ENCODE results near the gene TAGLN. TPM values are rescaled to one million over a fixed set of nuclear protein-coding genes. Genes with fewer than 3 reads are reported as not detected.

The TAGLN gene
- total RNA-seq, 4 donors from 2014 or later: 1,588 to 9,854 (median 3,936) TPM

DNA sequence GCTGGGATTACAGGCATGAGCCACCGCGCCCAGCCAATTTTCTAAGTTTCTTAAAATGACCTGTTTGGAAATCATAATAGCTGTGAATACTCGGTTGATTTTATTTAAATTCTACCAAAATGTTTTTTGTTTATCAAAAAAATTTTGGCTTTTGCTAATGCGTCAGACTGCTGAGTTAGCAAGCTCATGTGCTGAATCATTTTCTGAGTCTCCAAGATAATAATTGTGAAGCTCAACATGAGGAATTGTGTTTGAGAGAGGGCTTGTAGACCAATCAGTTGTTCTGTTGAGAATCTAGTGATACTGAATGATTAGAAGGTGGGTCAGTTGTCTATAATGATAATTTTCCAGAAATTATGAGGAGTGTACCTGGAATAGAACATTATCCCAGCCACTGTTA, 49.2 kb downstream of the TAGLN start:
- no peak overlapping the region for H3K4me3 ChIP-seq
- TF ChIP-seq, protein P1, sequence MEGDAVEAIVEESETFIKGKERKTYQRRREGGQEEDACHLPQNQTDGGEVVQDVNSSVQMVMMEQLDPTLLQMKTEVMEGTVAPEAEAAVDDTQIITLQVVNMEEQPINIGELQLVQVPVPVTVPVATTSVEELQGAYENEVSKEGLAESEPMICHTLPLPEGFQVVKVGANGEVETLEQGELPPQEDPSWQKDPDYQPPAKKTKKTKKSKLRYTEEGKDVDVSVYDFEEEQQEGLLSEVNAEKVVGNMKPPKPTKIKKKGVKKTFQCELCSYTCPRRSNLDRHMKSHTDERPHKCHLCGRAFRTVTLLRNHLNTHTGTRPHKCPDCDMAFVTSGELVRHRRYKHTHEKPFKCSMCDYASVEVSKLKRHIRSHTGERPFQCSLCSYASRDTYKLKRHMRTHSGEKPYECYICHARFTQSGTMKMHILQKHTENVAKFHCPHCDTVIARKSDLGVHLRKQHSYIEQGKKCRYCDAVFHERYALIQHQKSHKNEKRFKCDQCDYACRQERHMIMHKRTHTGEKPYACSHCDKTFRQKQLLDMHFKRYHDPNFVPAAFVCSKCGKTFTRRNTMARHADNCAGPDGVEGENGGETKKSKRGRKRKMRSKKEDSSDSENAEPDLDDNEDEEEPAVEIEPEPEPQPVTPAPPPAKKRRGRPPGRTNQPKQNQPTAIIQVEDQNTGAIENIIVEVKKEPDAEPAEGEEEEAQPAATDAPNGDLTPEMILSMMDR (IDR thresholded peaks at IDR 0.05): no peak
- TF ChIP-seq POLR2A (IDR thresholded peaks at IDR 0.05): no peak
- intact Hi-C loops (cut with DNase I; ENCODE audit: low total_unique reads): no loop called here
- H3K27me3 ChIP-seq: no peaks in the 10 kb centered on the region
- H3K27ac ChIP-seq: no peak overlapping the region
- DNase-seq: no peak
- H3K4me1 ChIP-seq: no peaks in the 10 kb centered on the region
- H3K36me3 ChIP-seq: peaks cover 0 to 4% of the 10 kb centered on the region in 2 donors
- H3K9me3 ChIP-seq: no peaks in the 10 kb centered on the region

DNA sequence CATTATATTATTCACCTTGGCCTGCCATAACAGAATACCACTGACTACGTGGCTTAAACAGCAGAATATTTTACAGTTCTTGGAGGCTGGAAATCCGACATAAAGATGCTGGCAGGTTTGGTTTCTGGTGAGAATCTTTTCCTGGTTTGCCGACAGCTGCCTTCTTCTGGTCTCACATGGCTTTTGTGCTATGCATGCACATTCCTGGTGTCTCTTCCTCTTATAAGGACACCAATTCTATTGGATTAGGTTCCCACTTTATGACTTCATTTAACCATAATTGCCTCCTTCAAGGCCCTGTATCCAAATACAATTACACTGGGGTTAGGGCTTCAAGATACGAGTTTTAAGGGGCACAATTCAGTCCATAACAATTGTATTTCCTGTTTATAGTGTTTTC, 50.4 kb downstream of the TAGLN start:
- intact Hi-C loops (cut with DNase I; ENCODE audit: low total_unique reads): no loop called here
- Histone ChIP-seq H3K4me3 (no peak overlapping the region), H3K9me3 (no peaks in the 10 kb centered on the region), H3K27ac (no peak overlapping the region), H3K27me3 (no peaks in the 10 kb centered on the region), H3K4me1 (no peaks in the 10 kb centered on the region), H3K36me3 (peaks cover 0 to 4% of the 10 kb centered on the region in 2 donors)
- DNase-seq: no peak
- TF ChIP-seq POLR2A (IDR thresholded peaks at IDR 0.05): no peak
- TF ChIP-seq, protein P1 (IDR thresholded peaks at IDR 0.05): no peak

DNA sequence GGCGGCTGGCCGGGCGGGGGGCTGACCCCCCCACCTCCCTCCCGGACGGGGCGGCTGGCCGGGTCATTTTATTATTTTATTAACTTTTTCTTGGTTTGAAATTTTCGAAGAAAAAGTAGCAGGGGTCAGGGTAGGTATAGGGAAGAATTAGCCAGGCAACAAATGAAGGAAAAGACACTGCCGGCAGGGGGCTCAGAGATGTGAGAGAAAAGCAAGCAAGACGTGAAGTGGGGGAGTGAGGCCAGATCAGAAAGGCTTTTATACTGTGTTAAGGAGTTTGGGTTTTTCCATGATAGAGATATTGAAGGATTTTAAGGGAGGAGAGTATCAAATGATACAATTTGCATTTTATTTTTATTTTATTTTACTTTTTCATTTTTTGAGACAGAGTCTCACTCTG, 52.3 kb downstream of the TAGLN start:
- TF ChIP-seq POLR2A (IDR thresholded peaks at IDR 0.05): no peak
- TF ChIP-seq, protein P1 (IDR thresholded peaks at IDR 0.05): no peak
- intact Hi-C loops (cut with DNase I; ENCODE audit: low total_unique reads): no loop called here
- H3K27me3 ChIP-seq: no peaks in the 10 kb centered on the region
- no peaks in the 10 kb centered on the region for H3K4me1 ChIP-seq
- H3K4me3 ChIP-seq: no peak overlapping the region
- peaks cover 0 to under 1% of the 10 kb centered on the region in 2 donors for H3K36me3 ChIP-seq
- no peaks in the 10 kb centered on the region for H3K9me3 ChIP-seq
- no peak for DNase-seq
- H3K27ac ChIP-seq: no peak overlapping the region

DNA sequence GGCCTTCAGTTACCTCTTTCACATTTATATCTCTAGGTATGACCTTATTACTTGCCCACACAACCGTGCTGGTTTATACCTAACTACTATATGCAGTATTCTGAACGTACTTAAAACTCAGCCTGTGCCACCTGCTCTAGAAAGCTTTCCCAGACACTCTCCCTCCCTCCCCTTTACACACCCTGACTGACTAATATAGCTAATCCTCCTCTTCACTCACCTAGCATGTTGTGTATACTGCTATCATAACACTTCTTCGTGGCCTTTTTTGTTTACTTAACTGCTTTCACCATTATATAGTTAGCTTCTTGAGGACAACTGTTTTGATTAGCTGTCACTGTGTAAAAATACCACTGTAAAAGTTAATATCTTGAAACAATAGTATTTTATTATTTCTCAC, 56.8 kb downstream of the TAGLN start:
- Histone ChIP-seq H3K27ac (no peak overlapping the region), H3K36me3 (no peaks in the 10 kb centered on the region), H3K27me3 (no peaks in the 10 kb centered on the region), H3K4me3 (no peak overlapping the region), H3K9me3 (no peaks in the 10 kb centered on the region), H3K4me1 (no peaks in the 10 kb centered on the region)
- no peak for DNase-seq
- intact Hi-C loops (cut with DNase I; ENCODE audit: low total_unique reads): no loop called here
- TF ChIP-seq POLR2A (IDR thresholded peaks at IDR 0.05): no peak
- TF ChIP-seq, protein P1 (IDR thresholded peaks at IDR 0.05): no peak

DNA sequence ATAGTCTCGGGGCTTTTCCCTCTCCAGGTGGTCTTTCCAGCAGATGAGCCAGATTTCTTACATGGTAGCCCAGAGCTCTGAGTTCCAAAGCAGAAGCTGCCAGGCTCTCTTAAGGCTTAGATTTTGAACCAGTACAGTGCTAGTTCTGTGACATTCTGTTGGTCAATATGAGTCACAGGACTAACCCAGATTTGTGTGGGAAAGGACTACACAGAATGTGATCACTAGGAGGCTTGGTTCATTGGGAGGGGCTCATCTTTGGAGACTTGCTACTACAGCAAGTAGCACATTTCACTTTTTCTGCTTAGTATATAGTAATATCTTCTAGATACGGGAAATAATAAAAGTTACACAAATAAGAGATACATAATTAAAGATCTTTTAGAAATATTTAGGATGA, 57.4 kb downstream of the TAGLN start:
- no peak for DNase-seq
- Histone ChIP-seq H3K4me3 (no peak overlapping the region), H3K36me3 (no peaks in the 10 kb centered on the region), H3K9me3 (no peaks in the 10 kb centered on the region), H3K27ac (no peak overlapping the region), H3K27me3 (no peaks in the 10 kb centered on the region), H3K4me1 (no peaks in the 10 kb centered on the region)
- intact Hi-C loops (cut with DNase I; ENCODE audit: low total_unique reads): no loop called here
- TF ChIP-seq, protein P1 (IDR thresholded peaks at IDR 0.05): no peak
- TF ChIP-seq POLR2A (IDR thresholded peaks at IDR 0.05): no peak

Other genes starting within 250 kb of the TAGLN start
- 10 to 100 TPM; 14.1 to 77.0 (median 40.7) TPM for gene SIK3, start 100.9 kb upstream of the TAGLN start, total RNA-seq
- gene PAFAH1B2, start 55.1 kb upstream of the TAGLN start, total RNA-seq: 100 to 1,000 TPM in 3 of 4 donors, 10 to 100 TPM in 1; 62.8 to 154 (median 128) TPM
- 10 to 100 TPM in 3 of 4 donors, 1 to 10 TPM in 1; 6.4 to 91.3 (median 28.7) TPM for gene SIDT2, start 20.6 kb upstream of the TAGLN start, total RNA-seq
- 10 to 100 TPM; 23.3 to 78.9 (median 35.3) TPM for gene PCSK7, start 32.7 kb downstream of the TAGLN start, total RNA-seq
- gene RNF214, start 33.3 kb downstream of the TAGLN start, total RNA-seq: 10 to 100 TPM in 2 of 4 donors, 1 to 10 TPM in 2; 4.4 to 38.6 (median 11.4) TPM
- gene BACE1-AS, start 92.0 kb downstream of the TAGLN start, total RNA-seq: 10 to 100 TPM in 2 of 4 donors, 1 to 10 TPM in 1, under 1 TPM in 1; 0.88 to 39.7 (median 12.0) TPM
- 100 to 1,000 TPM in 1 of 4 donors, 10 to 100 TPM in 3; 17.2 to 103 (median 32.7) TPM for gene BACE1, start 116.9 kb downstream of the TAGLN start, total RNA-seq
- gene CEP164, start 128.5 kb downstream of the TAGLN start, total RNA-seq: 10 to 100 TPM; 16.4 to 64.2 (median 46.1) TPM

Data from uterus (tissue), 4 donors.